Measurements from ENCODE around the gene RAB37.

The RAB37 gene

GRCh38 chr17:74758848-74759168 is 21.8 kb downstream of the RAB37 start:
- peak; percentile 71 to 77 for DNase-seq (ENCODE audit: low read depth in 1 of 2, low spot score in 1 of 2)
- peak; percentile 25; the same call in 1 of the 2 replicates for TF ChIP-seq SPI1 (IDR thresholded peaks at IDR 0.05; ENCODE audit: borderline replicate concordance, low read depth)
- TF ChIP-seq GABPA (IDR thresholded peaks at IDR 0.05; ENCODE audit: low read depth), result no peak
- Histone ChIP-seq H3K27me3 (ENCODE audit: insufficient read depth, poor library complexity, severe bottlenecking) (no peaks in the 10 kb centered on the region), H3K4me3 (replicated peaks; ENCODE audit: insufficient read depth, low read length) (no peak overlapping the region), H3K27ac (replicated peaks) (peak overlapping the region; percentile 52)

- Histone ChIP-seq H3K4me3 (replicated peaks; ENCODE audit: insufficient read depth, low read length) (no peak overlapping the region), H3K27me3 (ENCODE audit: insufficient read depth, poor library complexity, severe bottlenecking) (no peaks in the 10 kb centered on the region), H3K27ac (replicated peaks) (peak overlapping the region; percentile 52)
- no peak for TF ChIP-seq SPI1 (IDR thresholded peaks at IDR 0.05; ENCODE audit: borderline replicate concordance, low read depth)
- peak; percentile 92 for TF ChIP-seq POLR2AphosphoS5 (IDR thresholded peaks at IDR 0.05; ENCODE audit: low read depth)
- TF ChIP-seq GABPA (IDR thresholded peaks at IDR 0.05; ENCODE audit: low read depth), result no peak
- TF ChIP-seq REST (IDR thresholded peaks at IDR 0.05; ENCODE audit: insufficient replicate concordance, low read depth), result no peak
- TF ChIP-seq CTCF (IDR thresholded peaks at IDR 0.05; ENCODE audit: insufficient read depth, low read length), result peak; percentile 5
- peak in 1 of 2 experiments; percentile 91 for DNase-seq (ENCODE audit: low read depth in 1 of 2, low spot score in 1 of 2)
These were observed 22.3 kb downstream of the RAB37 start for GRCh38 chr17:74759243-74759801.

- no peak for DNase-seq (ENCODE audit: low read depth in 1 of 2, low spot score in 1 of 2)
- Histone ChIP-seq H3K27me3 (ENCODE audit: insufficient read depth, poor library complexity, severe bottlenecking) (no peaks in the 10 kb centered on the region), H3K27ac (replicated peaks) (peak overlapping the region; percentile 37), H3K4me3 (replicated peaks; ENCODE audit: insufficient read depth, low read length) (no peak overlapping the region)
- TF ChIP-seq POLR2AphosphoS5 (IDR thresholded peaks at IDR 0.05; ENCODE audit: low read depth) (no peak), SPI1 (IDR thresholded peaks at IDR 0.05; ENCODE audit: borderline replicate concordance, low read depth) (no peak), REST (IDR thresholded peaks at IDR 0.05; ENCODE audit: insufficient replicate concordance, low read depth) (no peak), CTCF (IDR thresholded peaks at IDR 0.05; ENCODE audit: insufficient read depth, low read length) (no peak), GABPA (IDR thresholded peaks at IDR 0.05; ENCODE audit: low read depth) (no peak)
These were observed 22.9 kb downstream of the RAB37 start for GRCh38 chr17:74759941-74760340.

GRCh38 chr17:74760404-74761105 is 23.5 kb downstream of the RAB37 start:
- TF ChIP-seq GABPA (IDR thresholded peaks at IDR 0.05; ENCODE audit: low read depth) (no peak), REST (IDR thresholded peaks at IDR 0.05; ENCODE audit: insufficient replicate concordance, low read depth) (peak; percentile 45), SPI1 (IDR thresholded peaks at IDR 0.05; ENCODE audit: borderline replicate concordance, low read depth) (no peak), POLR2AphosphoS5 (IDR thresholded peaks at IDR 0.05; ENCODE audit: low read depth) (no peak), CTCF (IDR thresholded peaks at IDR 0.05; ENCODE audit: insufficient read depth, low read length) (no peak)
- no peak overlapping the region for H3K4me3 ChIP-seq (replicated peaks; ENCODE audit: insufficient read depth, low read length)
- no peak for DNase-seq (ENCODE audit: low read depth in 1 of 2, low spot score in 1 of 2)
- no peaks in the 10 kb centered on the region for H3K27me3 ChIP-seq (ENCODE audit: insufficient read depth, poor library complexity, severe bottlenecking)
- H3K27ac ChIP-seq (replicated peaks), result peak overlapping the region; percentile 37

Data from HL-60 (cell line).